ENCODE measurements around the gene CNTNAP2. TPM values are rescaled to one million over a fixed set of nuclear protein-coding genes. Genes with fewer than 3 reads are reported as not detected.

The CNTNAP2 gene
- total RNA-seq, 2 experiments from 2014 or later, result not detected

DNA sequence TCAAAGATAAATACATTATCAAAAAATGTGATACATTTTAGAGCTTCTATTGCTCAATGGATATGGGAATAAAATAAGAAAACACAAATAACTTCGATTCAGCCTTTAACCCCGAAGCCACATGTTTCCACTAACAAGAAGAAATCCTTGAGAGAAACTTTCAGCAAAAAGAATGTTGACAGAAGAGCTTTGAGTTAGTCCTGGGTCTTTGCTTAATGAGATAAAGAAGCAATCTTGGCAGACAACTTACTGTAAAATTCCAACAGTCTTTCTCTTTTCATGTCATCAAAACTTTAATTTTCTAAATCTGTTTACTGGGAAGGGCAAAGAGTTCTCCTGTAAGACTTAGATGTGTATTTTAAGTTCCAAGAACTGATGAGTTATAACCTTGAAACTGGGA, 810.2 kb downstream of the CNTNAP2 start:
- DNase-seq (no peak), ATAC-seq (ENCODE audit: low read depth) (no peak)
- Mint-ChIP-seq H3K9me3 (no peaks in the 10 kb centered on the region), H3K4me3 (no peak overlapping the region), H3K36me3 (no peaks in the 10 kb centered on the region), H3K27me3 (no peaks in the 10 kb centered on the region), H3K27ac (no peak overlapping the region), H3K4me1 (no peaks in the 10 kb centered on the region)
- POLR2A ChIA-PET, result no interaction called here

DNA sequence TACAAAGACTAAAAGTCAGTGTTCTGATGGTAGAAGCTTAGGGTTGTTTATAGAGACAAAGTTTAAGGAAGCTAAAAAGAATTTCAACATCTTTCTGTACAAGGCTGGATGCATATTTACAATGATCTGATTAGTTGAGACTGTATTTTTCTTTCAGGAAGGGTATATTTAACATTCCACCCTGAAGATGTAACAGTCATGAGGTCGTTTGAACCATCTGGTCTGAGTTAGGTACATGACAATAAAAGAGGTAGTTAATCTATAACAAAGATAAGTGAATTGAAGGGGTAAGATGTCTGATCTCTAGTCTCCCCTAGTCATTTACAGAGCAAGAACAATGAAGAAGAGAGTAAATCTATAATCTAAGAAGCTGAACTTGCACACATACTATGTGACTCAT, 821.2 kb downstream of the CNTNAP2 start:
- no peak for ATAC-seq (ENCODE audit: low read depth)
- DNase-seq, result no peak
- no peaks in the 10 kb centered on the region for H3K4me1 Mint-ChIP-seq
- no peaks in the 10 kb centered on the region for H3K36me3 Mint-ChIP-seq
- H3K27me3 Mint-ChIP-seq, result no peaks in the 10 kb centered on the region
- peaks cover 1% of the 10 kb centered on the region for H3K9me3 Mint-ChIP-seq
- H3K27ac Mint-ChIP-seq, result no peak overlapping the region
- POLR2A ChIA-PET, result no interaction called here
- H3K4me3 Mint-ChIP-seq, result no peak overlapping the region

DNA sequence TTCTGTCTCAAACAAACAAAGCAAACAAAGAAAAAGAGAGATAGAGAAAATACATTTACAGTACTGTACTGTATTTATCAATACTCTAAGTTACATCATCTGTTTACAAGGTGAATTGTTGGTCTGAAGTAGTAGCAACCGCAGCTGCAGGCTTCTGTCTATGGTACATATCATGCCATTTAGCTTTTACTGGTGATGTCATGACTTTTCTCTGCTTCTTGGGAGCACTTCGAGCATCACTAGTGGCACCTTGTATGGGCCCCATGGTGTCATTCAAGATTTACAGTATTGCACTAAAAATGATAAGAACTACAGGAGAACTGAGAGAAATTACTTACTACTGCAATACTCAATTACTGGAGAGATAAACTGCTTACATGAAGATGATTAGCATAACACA, 826.9 kb downstream of the CNTNAP2 start:
- Mint-ChIP-seq H3K36me3 (no peaks in the 10 kb centered on the region), H3K4me3 (no peak overlapping the region), H3K27ac (no peak overlapping the region), H3K27me3 (no peaks in the 10 kb centered on the region), H3K4me1 (no peaks in the 10 kb centered on the region), H3K9me3 (peaks cover 3% of the 10 kb centered on the region)
- POLR2A ChIA-PET, result no interaction called here
- DNase-seq (no peak), ATAC-seq (ENCODE audit: low read depth) (no peak)

DNA sequence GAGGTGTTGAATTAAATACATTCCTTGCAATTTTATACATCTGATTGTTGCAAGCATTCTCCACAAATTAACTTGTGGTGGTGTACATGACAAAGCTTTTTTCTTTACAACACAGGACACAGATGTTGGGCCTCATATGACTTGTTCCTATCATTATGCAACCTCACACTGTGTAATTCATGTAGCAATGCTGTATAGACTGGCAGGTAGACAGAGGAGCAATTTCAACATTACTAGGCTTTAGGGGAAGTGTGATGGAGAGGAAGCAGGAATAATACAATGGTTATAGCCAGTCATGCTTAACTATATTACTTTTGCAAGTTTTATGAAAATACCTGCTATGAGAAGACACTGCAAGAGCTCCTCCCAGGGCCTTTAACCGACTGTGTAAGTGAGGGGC, 832.1 kb downstream of the CNTNAP2 start:
- no peak for ATAC-seq (ENCODE audit: low read depth)
- POLR2A ChIA-PET, result no interaction called here
- Mint-ChIP-seq H3K4me1 (no peaks in the 10 kb centered on the region), H3K36me3 (no peaks in the 10 kb centered on the region), H3K4me3 (no peak overlapping the region), H3K27ac (no peak overlapping the region), H3K9me3 (peaks cover 4% of the 10 kb centered on the region), H3K27me3 (no peaks in the 10 kb centered on the region)
- no peak for DNase-seq

DNA sequence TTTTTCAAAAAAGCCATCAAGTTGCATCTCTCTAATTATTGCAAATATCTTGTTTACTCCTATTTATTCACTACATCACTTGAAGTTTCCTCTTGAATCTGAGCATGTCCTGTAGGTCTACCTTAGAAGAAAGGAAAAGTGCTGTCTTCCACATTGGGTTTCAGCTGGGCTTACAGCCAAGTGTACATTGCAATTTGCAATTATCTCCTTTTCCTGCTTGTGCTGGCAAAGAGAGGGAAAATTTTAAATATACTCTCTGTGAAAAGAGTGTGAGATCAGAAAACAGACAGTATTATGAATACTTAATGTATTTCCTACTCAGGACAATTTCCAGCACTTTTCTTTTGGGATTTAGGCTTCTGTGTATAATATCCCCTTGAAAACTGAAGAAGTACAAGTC, 839.7 kb downstream of the CNTNAP2 start:
- no peak overlapping the region for H3K27ac Mint-ChIP-seq
- H3K27me3 Mint-ChIP-seq, result no peaks in the 10 kb centered on the region
- no peak overlapping the region for H3K4me3 Mint-ChIP-seq
- no peaks in the 10 kb centered on the region for H3K4me1 Mint-ChIP-seq
- H3K36me3 Mint-ChIP-seq, result no peaks in the 10 kb centered on the region
- peaks cover 3% of the 10 kb centered on the region for H3K9me3 Mint-ChIP-seq
- ATAC-seq (ENCODE audit: low read depth) (no peak), DNase-seq (no peak)
- POLR2A ChIA-PET, result no interaction called here

DNA sequence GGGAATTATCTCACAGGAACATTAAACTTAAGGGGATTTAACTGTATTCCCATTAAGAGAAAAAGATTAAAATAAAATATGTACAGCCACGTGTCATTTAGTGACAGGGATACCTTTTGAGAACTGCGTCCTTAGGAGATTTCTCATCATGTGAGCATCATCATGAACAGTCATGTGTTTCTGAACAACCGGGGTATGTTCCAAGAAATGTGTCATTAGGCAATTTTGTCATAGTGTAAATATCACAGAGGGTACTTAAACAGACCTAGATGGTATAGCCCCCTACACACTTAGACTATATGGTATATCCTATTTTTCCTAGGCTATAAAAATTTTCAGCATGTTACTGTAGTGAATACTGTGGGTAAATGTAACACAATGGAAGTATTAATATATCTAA, 840.3 kb downstream of the CNTNAP2 start:
- H3K27ac Mint-ChIP-seq, result no peak overlapping the region
- DNase-seq (no peak), ATAC-seq (ENCODE audit: low read depth) (no peak)
- H3K4me1 Mint-ChIP-seq, result no peaks in the 10 kb centered on the region
- H3K36me3 Mint-ChIP-seq, result no peaks in the 10 kb centered on the region
- peaks cover 3% of the 10 kb centered on the region for H3K9me3 Mint-ChIP-seq
- no peaks in the 10 kb centered on the region for H3K27me3 Mint-ChIP-seq
- no peak overlapping the region for H3K4me3 Mint-ChIP-seq
- POLR2A ChIA-PET, result no interaction called here

DNA sequence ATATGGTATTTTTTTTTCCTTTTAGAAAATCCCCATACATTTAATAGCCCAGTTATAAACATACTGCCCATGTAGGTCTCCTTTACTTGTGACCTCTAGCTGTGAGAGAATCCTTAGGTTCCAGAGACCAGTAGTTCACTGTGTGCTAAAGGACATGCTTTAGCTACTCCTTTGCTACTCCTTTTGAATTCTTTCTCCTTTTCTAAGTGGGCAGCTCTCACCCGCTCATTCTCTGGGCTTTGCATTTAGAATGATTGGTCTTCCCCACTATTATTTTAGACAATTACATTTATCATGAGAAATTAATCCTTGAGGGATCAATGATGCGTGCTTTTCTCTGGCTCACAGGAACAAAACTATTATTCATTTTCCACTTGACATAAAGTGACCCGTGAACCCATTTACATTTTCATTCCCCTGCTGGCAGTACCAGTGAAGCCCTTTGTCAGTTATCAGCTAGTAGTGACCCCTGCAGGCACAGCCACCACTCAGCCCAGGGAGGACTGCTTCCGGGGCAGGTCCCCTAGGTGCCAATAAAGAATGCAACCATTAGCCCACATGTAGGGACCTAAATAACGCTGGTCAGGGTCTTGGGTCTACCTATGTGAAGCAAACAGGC, 844.3 kb downstream of the CNTNAP2 start:
- POLR2A ChIA-PET, result no interaction called here
- H3K27ac Mint-ChIP-seq, result no peak overlapping the region

DNA sequence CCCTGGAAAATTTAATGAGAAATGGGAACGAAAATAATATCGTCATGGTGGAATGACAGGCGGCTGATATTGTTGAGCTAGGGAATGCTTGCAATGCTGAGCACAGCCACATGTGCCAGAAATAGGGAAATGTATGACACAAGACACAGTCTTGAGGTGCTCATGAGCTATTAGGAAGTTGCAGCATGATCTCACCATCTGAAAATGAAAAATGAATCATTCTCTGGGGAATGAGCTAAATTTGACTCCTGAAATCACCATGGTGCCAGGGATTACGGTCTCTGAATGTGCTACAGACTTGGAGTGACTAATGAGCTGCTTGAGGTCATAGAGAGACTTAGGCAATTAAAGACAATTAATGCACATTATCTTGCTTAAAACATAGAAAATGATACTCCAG, 845.0 kb downstream of the CNTNAP2 start:
- Mint-ChIP-seq H3K27ac (no peak overlapping the region), H3K4me3 (no peak overlapping the region), H3K27me3 (no peaks in the 10 kb centered on the region), H3K9me3 (peaks cover 4% of the 10 kb centered on the region), H3K4me1 (no peaks in the 10 kb centered on the region), H3K36me3 (no peaks in the 10 kb centered on the region)
- POLR2A ChIA-PET, result no interaction called here
- ATAC-seq (ENCODE audit: low read depth), result no peak
- no peak for DNase-seq

More for the DNA sequence above, 844.3 kb downstream of the CNTNAP2 start:
- H3K4me3 Mint-ChIP-seq, result no peak overlapping the region
- DNase-seq (no peak), ATAC-seq (ENCODE audit: low read depth) (no peak)
- H3K9me3 Mint-ChIP-seq, result peaks cover 4% of the 10 kb centered on the region
- no peaks in the 10 kb centered on the region for H3K27me3 Mint-ChIP-seq
- H3K4me1 Mint-ChIP-seq, result no peaks in the 10 kb centered on the region
- no peaks in the 10 kb centered on the region for H3K36me3 Mint-ChIP-seq

DNA sequence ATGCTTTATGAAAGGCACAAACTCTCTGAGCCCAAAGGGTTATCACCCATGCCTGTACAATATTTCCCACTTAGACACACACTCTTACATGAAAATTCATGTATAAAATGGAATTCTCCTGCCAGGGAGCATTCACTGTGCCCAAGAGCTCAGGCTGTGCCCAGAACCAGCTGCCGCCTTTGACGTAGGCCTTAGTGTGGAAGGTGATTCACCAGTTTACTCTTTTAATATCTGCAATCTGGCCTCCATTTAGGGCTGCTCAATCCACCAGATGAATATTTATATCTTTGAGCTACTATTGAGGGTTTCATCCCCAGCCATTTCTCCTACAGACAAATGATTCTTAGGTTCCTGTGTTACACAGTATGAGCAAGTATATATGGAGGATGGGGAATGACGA, 849.7 kb downstream of the CNTNAP2 start:
- H3K27ac Mint-ChIP-seq, result no peak overlapping the region
- no peak overlapping the region for H3K4me3 Mint-ChIP-seq
- DNase-seq (no peak), ATAC-seq (ENCODE audit: low read depth) (no peak)
- H3K27me3 Mint-ChIP-seq, result no peaks in the 10 kb centered on the region
- no peaks in the 10 kb centered on the region for H3K36me3 Mint-ChIP-seq
- H3K9me3 Mint-ChIP-seq, result peaks cover 2% of the 10 kb centered on the region
- POLR2A ChIA-PET, result no interaction called here
- H3K4me1 Mint-ChIP-seq, result no peaks in the 10 kb centered on the region

DNA sequence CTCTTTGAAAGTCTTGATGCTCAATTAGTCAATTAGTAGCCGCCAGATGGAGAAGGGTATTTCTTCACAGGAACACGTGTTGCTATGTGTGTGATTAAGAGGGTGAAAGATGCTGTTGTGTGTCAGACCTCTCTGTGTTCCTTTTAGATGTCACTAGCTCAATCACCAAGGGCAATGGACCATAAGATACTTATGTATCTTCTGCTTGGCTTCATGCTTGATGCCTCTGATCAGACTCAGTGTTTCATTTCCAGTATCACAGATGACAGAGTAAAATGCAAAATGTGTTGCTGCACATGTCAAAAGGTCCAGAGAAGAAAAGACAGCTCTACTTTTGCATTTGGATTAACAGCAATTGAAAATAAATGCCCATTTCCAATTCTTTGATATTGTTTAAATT, 865.9 kb downstream of the CNTNAP2 start:
- no peak overlapping the region for H3K4me3 Mint-ChIP-seq
- H3K9me3 Mint-ChIP-seq, result peaks cover 9% of the 10 kb centered on the region
- DNase-seq (no peak), ATAC-seq (ENCODE audit: low read depth) (no peak)
- POLR2A ChIA-PET, result no interaction called here
- no peaks in the 10 kb centered on the region for H3K4me1 Mint-ChIP-seq
- no peaks in the 10 kb centered on the region for H3K27me3 Mint-ChIP-seq
- no peak overlapping the region for H3K27ac Mint-ChIP-seq
- H3K36me3 Mint-ChIP-seq, result no peaks in the 10 kb centered on the region

DNA sequence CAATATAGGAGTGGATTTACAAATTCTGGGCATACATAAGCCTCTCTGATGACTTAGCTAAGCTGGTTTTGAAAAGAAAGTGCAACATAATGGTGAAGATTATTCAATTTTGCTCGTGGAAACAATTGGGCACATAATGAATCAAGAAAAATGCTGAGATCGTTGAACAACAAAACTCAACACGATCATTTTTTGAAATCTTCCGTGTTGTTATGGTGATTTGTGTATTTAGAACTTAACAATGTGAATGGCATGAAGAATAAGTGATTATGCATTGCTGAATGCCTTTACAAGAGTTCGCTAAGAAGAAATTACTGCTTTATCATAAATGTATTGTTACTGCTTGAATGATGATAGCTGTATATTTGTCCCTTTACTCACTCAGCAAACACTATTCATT, 875.0 kb downstream of the CNTNAP2 start:
- no peak for ATAC-seq (ENCODE audit: low read depth)
- POLR2A ChIA-PET, result no interaction called here
- DNase-seq, result no peak
- Mint-ChIP-seq H3K27me3 (no peaks in the 10 kb centered on the region), H3K4me3 (no peak overlapping the region), H3K36me3 (no peaks in the 10 kb centered on the region), H3K9me3 (peaks cover 11% of the 10 kb centered on the region), H3K27ac (no peak overlapping the region), H3K4me1 (no peaks in the 10 kb centered on the region)

DNA sequence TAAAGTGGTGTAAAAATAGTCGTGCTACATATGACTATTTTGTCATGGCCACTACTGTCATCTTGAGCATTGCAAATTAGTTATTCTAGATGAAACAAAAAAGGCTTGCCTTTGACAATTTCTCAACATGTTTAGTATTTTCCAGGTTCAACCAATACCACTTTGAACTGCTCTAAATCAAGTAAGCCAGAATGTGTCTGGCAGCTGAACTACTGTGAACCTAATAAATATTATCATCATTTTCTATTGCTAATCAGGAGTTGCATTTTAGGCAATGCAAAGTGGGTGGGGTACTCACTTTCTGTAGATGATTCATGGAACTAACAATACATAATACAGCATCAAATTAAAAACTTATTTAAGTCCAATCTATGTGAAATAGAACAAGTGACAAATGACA, 877.2 kb downstream of the CNTNAP2 start:
- DNase-seq (no peak), ATAC-seq (ENCODE audit: low read depth) (no peak)
- POLR2A ChIA-PET, result no interaction called here
- no peaks in the 10 kb centered on the region for H3K27me3 Mint-ChIP-seq
- no peaks in the 10 kb centered on the region for H3K36me3 Mint-ChIP-seq
- peaks cover 13% of the 10 kb centered on the region for H3K9me3 Mint-ChIP-seq
- H3K4me3 Mint-ChIP-seq, result no peak overlapping the region
- H3K4me1 Mint-ChIP-seq, result no peaks in the 10 kb centered on the region
- no peak overlapping the region for H3K27ac Mint-ChIP-seq

DNA sequence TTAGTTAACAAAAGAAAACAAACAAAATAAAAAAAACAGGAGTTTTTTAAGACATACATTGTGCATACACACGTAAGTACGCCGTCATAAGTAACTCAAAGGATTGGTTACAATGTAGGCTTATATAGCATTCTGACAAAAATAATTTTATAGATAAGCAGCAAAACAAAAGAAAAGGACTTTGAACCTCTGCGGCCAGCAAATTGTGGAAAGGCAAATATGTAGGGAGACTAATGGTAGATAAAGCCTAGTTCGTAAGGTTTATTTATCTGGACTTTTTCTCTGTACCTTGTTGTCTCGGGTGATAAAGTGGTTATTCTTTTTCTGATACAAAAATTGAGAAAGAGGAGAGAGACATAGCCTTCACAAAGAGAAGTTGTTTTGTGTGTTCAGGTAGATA, 891.9 kb downstream of the CNTNAP2 start:
- Mint-ChIP-seq H3K36me3 (no peaks in the 10 kb centered on the region), H3K27me3 (no peaks in the 10 kb centered on the region), H3K9me3 (peaks cover 5% of the 10 kb centered on the region), H3K4me1 (no peaks in the 10 kb centered on the region), H3K27ac (no peak overlapping the region), H3K4me3 (no peak overlapping the region)
- POLR2A ChIA-PET, result no interaction called here
- ATAC-seq (ENCODE audit: low read depth) (no peak), DNase-seq (no peak)

DNA sequence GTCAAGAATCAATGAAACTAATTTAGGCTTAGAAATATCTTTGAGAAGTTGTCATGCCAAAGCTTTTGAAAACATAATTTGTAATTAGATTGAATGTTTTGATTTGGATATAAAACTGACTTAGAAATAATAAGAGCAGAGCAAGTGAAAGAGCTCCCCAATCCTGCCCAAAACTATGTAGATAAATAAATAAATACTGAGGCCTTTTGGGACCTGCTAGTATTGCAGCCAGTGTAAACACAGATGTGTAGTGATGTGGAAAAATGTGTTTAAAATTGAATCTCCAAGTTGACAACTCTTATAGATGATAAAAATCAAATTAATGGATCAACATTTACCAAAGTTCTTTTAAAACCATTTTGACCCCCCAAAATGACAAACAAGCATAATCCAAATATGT, 896.1 kb downstream of the CNTNAP2 start:
- no peaks in the 10 kb centered on the region for H3K36me3 Mint-ChIP-seq
- DNase-seq, result no peak
- no peaks in the 10 kb centered on the region for H3K27me3 Mint-ChIP-seq
- H3K9me3 Mint-ChIP-seq, result peaks cover 6% of the 10 kb centered on the region
- H3K4me1 Mint-ChIP-seq, result no peaks in the 10 kb centered on the region
- ATAC-seq (ENCODE audit: low read depth), result no peak
- H3K27ac Mint-ChIP-seq, result no peak overlapping the region
- no peak overlapping the region for H3K4me3 Mint-ChIP-seq
- POLR2A ChIA-PET, result no interaction called here

DNA sequence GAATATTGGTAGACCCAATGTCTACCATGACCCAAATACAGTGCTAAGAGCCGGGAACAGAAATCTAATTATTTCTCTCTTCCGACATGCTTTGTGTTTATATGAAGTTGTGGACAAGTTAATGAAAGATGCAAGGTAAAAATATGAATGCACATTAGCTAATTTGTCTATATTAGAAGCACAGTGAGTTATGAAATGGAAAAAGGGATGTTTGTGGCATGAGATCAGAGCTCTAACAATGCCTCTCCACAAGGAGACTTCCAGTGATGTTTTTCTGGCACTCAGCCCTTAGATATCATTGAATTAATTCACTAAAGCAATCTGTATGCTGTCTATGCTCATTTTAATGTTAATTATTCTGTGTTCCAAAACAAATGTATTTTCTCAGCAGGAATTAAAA, 897.2 kb downstream of the CNTNAP2 start:
- ATAC-seq (ENCODE audit: low read depth), result no peak
- Mint-ChIP-seq H3K36me3 (no peaks in the 10 kb centered on the region), H3K27me3 (no peaks in the 10 kb centered on the region), H3K4me3 (no peak overlapping the region), H3K9me3 (peaks cover 6% of the 10 kb centered on the region), H3K4me1 (no peaks in the 10 kb centered on the region), H3K27ac (no peak overlapping the region)
- POLR2A ChIA-PET, result no interaction called here
- DNase-seq, result no peak
